Mucosa of stomach (tissue), 1 donor: Measurements from ENCODE around the gene WASHC2C.
"Not testable (repeated sequence)": the region's sequence is repeated elsewhere in the genome, so short reads cannot be mapped to it uniquely, and the experiment has no call there.

Source experiments
- H3K27me3 ChIP-seq: one replicate; pipeline ENCODE4 v1.7.0; 2013; ENCODE audit warnings: mild to moderate bottlenecking, low read length; ENCODE audit not compliant: control insufficient read depth, insufficient read depth
- H3K36me3 ChIP-seq: one replicate; pipeline ENCODE4 v1.7.0; 2013; ENCODE audit warnings: low read length; ENCODE audit not compliant: control insufficient read depth, insufficient read depth
- H3K4me1 ChIP-seq: one replicate; pipeline ENCODE4 v1.7.0; 2013; ENCODE audit warnings: mild to moderate bottlenecking, low read length; ENCODE audit not compliant: control insufficient read depth, insufficient read depth
- H3K4me3 ChIP-seq: one replicate; pipeline ENCODE4 v1.7.0; 2013; ENCODE audit warnings: low read length
- H3K9ac ChIP-seq: one replicate; pipeline ENCODE4 v1.7.0; 2013; ENCODE audit warnings: mild to moderate bottlenecking, low read length, moderate library complexity
- H3K9me3 ChIP-seq: one replicate; pipeline ENCODE4 v1.7.0; 2013; ENCODE audit warnings: mild to moderate bottlenecking, low read length, moderate library complexity; ENCODE audit not compliant: control insufficient read depth
- donor health status: Pancreatic carcinoma.

The WASHC2C gene

DNA sequence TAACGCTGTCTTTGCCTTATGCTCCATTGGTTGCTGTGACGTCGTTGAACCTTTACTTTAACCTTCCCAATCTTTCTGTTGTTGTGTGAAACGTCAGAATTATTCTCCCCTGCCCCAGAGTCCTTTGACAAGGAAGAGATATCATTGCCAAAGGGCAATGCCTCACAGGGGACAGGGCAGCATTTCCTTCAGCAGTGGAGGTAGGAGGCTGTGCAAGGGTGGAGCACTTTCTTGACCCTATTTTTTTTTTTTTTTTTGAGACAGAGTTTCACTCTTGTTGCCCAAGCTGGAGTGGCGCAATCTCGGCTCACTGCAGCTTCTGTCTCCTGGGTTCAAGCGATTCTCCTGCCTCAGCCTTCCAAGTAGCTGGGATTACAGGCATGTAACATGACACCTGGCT, 14.5 kb downstream of the WASHC2C start:
- H3K4me3 ChIP-seq, H3K9me3 ChIP-seq, H3K27me3 ChIP-seq, H3K4me1 ChIP-seq, H3K36me3 ChIP-seq, H3K9ac ChIP-seq: not testable (repeated sequence)

DNA sequence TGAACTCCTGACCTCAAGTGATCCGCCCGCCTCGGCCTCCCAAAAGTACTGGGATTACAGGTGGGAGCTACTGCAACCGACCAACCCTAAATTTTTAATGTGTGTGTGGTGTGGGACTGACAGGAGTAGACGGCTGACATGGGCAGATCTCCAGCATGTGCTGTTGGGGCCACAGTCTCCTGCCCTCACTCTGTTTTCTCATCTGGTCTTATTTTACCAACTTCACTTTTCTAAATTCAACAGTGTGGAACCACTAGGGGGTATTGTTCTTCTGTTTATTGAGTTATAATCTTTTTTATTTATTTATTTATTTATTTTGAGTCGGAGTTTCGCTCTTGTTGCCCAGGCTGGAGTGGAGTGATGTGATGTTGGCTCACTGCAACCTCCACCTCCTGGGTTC, 14.9 kb downstream of the WASHC2C start:
- not testable (repeated sequence) for H3K4me3 ChIP-seq, H3K9ac ChIP-seq, H3K9me3 ChIP-seq, H3K4me1 ChIP-seq, H3K27me3 ChIP-seq, H3K36me3 ChIP-seq

DNA sequence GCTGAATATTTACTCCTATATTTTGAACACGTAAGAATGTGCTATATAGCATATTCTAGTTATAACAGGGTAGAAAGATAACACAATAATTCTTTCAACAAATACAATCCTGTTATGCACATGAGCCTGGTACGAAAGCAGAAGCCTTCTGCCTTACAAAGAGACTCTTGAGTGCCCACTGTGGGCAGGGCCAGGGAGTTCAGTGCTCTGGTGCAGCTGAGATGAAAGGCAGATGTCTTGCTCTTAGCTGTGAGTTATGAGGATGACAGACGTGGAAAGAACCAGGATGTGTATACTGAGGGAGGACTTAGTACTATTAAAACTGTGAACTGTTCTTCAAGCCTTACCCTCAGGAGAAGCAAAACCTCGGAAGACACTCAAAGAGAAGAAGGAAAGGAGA, 24.1 kb downstream of the WASHC2C start:
- not testable (repeated sequence) for H3K4me3 ChIP-seq, H3K9me3 ChIP-seq, H3K9ac ChIP-seq, H3K27me3 ChIP-seq, H3K36me3 ChIP-seq, H3K4me1 ChIP-seq

DNA sequence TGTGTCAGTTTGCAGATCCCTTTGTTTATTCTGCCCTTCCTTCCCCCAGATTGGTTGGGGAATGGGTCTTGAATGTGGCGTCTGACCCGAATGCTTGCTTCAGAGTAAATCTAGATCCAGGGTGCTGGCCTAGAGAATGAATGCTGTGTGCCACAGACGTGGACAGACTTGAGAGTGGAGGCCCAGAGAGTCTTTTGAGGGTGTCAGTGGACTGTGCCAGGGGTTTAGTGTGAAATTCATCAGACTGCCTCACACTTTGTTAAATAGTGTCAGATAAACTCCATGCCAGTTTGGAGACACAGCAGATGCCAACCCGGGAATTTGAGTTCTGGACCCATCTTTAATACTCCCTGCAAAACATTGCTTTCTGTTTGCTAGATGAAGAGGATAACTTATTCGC, 25.1 kb downstream of the WASHC2C start:
- H3K9ac ChIP-seq, H3K4me1 ChIP-seq, H3K36me3 ChIP-seq, H3K4me3 ChIP-seq, H3K27me3 ChIP-seq, H3K9me3 ChIP-seq: not testable (repeated sequence)

DNA sequence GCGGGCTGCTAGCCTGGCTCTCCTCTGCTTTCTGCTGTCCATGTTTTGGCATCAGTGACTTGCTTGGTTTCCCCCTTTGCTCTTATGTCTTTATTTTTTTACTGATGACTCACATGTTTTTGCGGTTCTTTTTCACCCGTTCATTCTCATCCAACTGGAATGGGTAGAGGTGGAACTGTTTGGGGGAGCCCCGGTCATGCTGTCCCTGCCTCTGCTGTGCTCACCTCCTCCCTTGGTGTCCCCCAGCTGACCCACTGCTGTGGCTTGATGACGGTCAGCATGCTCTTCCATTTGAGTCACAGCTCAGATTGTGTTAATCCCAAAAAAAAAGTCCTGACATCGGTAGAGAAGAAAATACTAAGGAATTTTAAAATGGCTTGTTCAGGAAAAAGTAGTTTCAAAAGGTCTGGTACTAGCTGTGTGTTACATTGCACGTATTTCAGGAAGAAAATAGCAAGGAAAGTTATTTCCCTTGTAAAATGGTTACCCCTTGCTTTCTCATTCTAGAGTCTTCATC, 27.0 kb downstream of the WASHC2C start:
- H3K36me3 ChIP-seq, H3K27me3 ChIP-seq, H3K9ac ChIP-seq, H3K4me3 ChIP-seq, H3K4me1 ChIP-seq, H3K9me3 ChIP-seq: not testable (repeated sequence)

DNA sequence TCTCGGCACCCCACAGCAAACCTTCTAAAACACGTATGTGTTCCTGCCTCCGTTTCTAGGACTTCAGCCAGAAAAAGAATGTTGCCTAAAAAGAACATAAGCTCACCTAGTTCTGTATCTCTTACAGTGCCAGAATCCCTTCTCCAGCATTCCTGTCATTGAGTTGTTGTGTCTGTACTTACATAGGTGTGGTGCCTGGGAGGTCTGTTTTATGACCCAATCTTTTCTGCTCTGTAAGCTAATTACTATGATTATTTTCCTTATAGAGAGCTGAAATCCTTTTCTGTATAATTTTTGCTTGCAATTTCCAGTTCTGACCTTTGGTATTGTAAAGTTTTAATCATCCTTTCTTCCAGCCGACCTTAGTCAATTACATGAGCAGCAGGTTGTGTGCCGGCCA, 28.0 kb downstream of the WASHC2C start:
- H3K36me3 ChIP-seq, H3K4me3 ChIP-seq, H3K27me3 ChIP-seq, H3K9me3 ChIP-seq, H3K9ac ChIP-seq, H3K4me1 ChIP-seq: not testable (repeated sequence)

DNA sequence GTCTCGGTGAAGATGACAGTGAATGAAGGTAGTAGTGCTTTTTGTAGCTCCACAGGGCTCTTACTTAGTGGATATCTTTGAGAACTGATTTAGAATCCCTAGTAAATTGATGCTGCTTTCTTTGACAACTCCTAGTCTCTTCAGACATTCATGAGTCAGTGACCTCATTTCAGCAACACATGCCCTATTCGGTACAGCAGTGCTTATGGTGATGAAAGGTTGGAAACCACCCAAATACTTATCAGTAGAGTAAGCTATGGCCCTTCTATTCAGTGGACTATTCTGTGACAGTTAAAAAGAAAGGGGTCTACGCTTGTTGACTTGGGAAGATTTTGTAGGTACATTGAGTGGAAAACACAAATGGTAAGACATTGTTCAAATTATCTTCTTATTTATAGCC, 29.0 kb downstream of the WASHC2C start:
- not testable (repeated sequence) for H3K9me3 ChIP-seq

DNA sequence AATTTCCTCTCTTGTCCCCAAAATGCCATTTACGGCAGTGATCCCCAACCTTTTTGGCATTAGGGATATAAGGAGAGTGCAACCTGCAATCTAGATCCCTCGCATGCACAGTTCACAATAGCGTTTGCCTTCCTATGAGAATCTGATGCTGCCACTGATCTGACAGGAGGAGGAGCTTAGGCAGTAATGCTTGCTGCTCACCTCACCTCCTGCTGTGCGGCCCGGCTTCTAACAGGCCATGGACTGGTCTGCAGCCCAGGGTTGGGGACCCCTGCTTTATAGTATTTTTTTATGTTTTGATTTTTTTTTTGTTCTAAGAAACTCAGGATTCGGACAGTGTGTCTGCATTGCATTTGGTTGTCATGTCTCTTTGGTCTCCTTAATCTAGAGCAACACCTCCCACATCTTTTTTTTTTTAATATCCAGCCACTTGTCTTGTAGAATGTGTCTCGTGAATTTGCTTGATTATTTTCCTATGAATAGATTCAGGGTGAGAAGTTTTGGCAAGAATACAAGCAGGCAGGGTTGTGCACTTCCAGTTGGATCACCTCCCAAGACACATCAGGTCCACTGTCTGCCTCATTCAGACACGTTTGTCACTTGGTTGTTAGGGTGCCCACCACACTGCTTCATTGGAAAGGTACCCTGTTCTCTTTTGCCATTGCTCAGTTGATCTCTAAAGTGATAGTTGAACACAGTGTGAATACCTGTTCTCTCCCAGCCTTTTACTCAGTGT, 30.8 kb downstream of the WASHC2C start:
- not testable (repeated sequence) for H3K9ac ChIP-seq, H3K9me3 ChIP-seq, H3K4me3 ChIP-seq, H3K36me3 ChIP-seq, H3K27me3 ChIP-seq, H3K4me1 ChIP-seq

More for the DNA sequence above, 29.0 kb downstream of the WASHC2C start:
- H3K4me1 ChIP-seq, H3K27me3 ChIP-seq, H3K36me3 ChIP-seq, H3K9ac ChIP-seq, H3K4me3 ChIP-seq: not testable (repeated sequence)

DNA sequence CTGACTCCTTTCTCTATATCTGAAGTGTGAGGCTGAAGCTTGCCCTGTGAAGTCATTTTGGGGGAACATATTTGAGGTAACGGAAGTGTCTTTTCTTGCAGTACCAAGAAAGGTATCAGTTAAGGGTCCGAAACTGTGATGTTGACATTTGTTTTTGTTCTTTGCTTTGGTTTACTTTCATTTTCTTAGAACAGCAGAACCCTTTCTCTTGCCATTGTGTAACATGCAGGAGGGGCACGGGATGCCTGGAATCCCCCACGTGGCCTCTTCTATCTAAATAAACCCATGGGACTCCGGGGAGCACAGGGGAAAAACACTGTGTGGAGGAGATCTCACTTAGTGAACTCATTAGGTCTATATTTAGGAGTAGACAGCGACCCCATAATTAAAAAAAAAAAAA, 34.6 kb downstream of the WASHC2C start:
- H3K9ac ChIP-seq, H3K9me3 ChIP-seq, H3K36me3 ChIP-seq, H3K4me3 ChIP-seq, H3K4me1 ChIP-seq, H3K27me3 ChIP-seq: not testable (repeated sequence)

DNA sequence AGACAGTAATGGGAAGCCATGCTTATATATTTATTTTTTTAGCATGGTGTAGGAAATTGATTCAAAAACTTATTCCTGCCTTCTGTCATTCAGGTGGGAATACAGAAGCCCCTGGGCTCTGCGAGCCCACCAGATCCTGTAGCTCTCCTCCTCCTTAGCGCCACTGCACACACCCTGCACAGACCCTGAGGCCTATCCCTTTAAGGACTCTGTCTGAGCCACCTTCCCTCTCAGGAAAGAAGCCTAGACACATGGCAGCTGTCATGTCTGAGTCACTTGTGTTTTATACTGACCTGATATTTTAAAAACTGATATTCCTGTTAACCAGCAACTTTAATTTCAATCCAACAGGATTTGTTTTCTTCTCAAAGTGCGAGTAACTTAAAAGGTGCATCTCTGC, 36.0 kb downstream of the WASHC2C start:
- H3K9me3 ChIP-seq, H3K9ac ChIP-seq, H3K4me1 ChIP-seq, H3K36me3 ChIP-seq, H3K4me3 ChIP-seq, H3K27me3 ChIP-seq: not testable (repeated sequence)

DNA sequence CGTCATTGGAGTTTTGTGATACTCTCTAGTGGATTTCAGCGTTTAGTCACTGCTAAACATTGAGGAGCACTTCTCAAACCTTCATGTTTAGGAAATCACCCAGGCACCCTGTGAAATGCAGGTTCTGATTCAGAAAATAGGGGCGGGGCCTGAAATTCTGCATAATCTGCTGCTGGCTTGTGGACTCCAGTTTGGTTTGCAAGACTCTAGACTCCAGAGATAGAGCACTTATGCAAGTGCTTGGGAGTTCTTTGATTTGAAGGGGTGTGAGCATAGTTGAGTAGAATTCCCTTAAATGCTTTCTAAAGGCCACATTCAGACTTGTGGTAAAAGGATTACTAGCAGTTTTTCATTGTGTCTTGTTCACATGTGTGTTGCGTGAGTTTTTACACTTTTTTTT, 41.3 kb downstream of the WASHC2C start:
- H3K9me3 ChIP-seq, H3K9ac ChIP-seq, H3K36me3 ChIP-seq, H3K4me3 ChIP-seq, H3K27me3 ChIP-seq, H3K4me1 ChIP-seq: not testable (repeated sequence)

DNA sequence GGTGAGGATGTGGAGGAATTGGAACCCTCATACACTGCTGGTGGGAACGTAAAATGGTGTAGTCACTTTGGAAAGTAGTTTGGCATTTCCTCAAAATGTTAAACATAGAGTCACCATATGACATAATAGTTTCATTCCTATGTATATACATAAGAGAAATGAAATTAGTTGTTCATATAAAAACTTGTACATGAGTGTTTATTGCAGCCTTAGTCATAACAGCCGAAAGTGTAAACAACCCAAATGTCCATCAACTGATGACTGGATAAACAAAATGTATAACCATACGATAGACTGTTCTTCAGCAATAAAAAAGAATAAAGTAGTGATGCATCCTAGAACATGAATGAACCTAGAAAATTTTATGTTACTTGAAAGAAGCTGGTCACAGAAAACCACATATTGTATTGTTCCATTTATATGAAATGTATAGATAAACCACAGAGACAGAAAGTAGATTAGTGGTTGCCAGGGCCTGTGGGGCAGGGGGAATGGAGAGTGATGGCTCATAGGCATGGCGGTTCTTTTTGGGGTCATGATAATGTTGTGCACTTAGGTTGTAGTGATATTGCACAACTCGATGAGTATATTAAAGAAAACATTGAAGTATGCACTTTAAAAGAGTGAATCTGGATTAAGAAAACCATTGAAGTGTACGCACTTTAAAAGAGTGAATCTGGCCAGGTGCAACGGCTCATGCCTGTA, 44.8 kb downstream of the WASHC2C start:
- H3K9me3 ChIP-seq, H3K36me3 ChIP-seq, H3K4me1 ChIP-seq, H3K27me3 ChIP-seq, H3K9ac ChIP-seq, H3K4me3 ChIP-seq: not testable (repeated sequence)

DNA sequence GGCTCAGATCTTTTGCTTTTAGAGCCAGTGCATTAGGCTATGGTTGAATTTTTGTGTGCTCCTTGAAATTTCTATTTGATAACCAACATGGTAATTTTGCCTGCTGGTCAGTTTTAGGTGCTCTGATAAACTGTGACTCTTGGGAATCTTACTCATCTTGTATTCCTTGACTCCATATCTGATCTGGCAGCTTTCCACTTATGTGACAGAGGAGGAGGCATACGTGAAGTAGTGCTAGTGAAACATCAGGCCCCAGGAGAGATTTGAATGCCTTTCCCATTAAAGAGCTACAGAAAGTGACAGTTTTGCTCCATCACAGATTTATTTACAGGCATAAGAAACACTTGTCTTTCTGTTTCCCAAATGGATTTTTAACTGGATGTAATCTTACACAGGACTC, 59.2 kb downstream of the WASHC2C start:
- H3K36me3 ChIP-seq, H3K4me1 ChIP-seq, H3K27me3 ChIP-seq, H3K9me3 ChIP-seq, H3K9ac ChIP-seq, H3K4me3 ChIP-seq: not testable (repeated sequence)
